Islet of Langerhans (tissue), 1 donor: Measurements from ENCODE around the gene ENPP1.

Experiments used
- FAIRE-seq: peaks from one replicate; lab custom pipeline; 2011; peaks lifted over from hg19 to GRCh38; lab: Jason Lieb, UNC

The ENPP1 gene

GRCh38 chr6:131807644-131808459 lies at the start of gene ENPP1:
ENPP1 (plus strand) TSS chr6:131808020; CDS start chr6:131808036, 16 bp downstream.
- FAIRE-seq, result no peak

GRCh38 chr6:131758920-131759319 lies 48.9 kb upstream of the ENPP1 start:
- no peak for FAIRE-seq

GRCh38 chr6:131761060-131761761 lies 46.6 kb upstream of the ENPP1 start:
- no peak for FAIRE-seq

- no peak for FAIRE-seq
Observed at GRCh38 chr6:131761762-131762067, 46.1 kb upstream of the ENPP1 start.

- no peak for FAIRE-seq
Observed at GRCh38 chr6:131762984-131763383, 44.8 kb upstream of the ENPP1 start.

- FAIRE-seq, result no peak
Observed at GRCh38 chr6:131763749-131764148, 44.1 kb upstream of the ENPP1 start.

- FAIRE-seq, result no peak
Observed at GRCh38 chr6:131764350-131764749, 43.5 kb upstream of the ENPP1 start.

- no peak for FAIRE-seq
Observed at GRCh38 chr6:131765081-131765803, 42.6 kb upstream of the ENPP1 start.

GRCh38 chr6:131765804-131766135 lies 42.0 kb upstream of the ENPP1 start:
- no peak for FAIRE-seq

GRCh38 chr6:131766631-131767030 lies 41.2 kb upstream of the ENPP1 start:
- FAIRE-seq, result no peak

GRCh38 chr6:131768964-131769363 lies 38.9 kb upstream of the ENPP1 start:
- no peak for FAIRE-seq

- FAIRE-seq, result no peak
Observed at GRCh38 chr6:131769385-131770141, 38.3 kb upstream of the ENPP1 start.

- FAIRE-seq, result no peak
Observed at GRCh38 chr6:131770776-131771175, 37.0 kb upstream of the ENPP1 start.

- no peak for FAIRE-seq
Observed at GRCh38 chr6:131773284-131773950, 34.4 kb upstream of the ENPP1 start.

- FAIRE-seq, result no peak
Observed at GRCh38 chr6:131775886-131776285, 31.9 kb upstream of the ENPP1 start.

GRCh38 chr6:131776985-131777384 lies 30.8 kb upstream of the ENPP1 start:
- FAIRE-seq, result no peak

GRCh38 chr6:131778169-131778568 lies 29.7 kb upstream of the ENPP1 start:
- no peak for FAIRE-seq

- no peak for FAIRE-seq
Observed at GRCh38 chr6:131779304-131779703, 28.5 kb upstream of the ENPP1 start.

GRCh38 chr6:131780600-131780999 lies 27.2 kb upstream of the ENPP1 start:
- no peak for FAIRE-seq

GRCh38 chr6:131781687-131782086 lies 26.1 kb upstream of the ENPP1 start:
- no peak for FAIRE-seq

GRCh38 chr6:131782764-131783163 lies 25.1 kb upstream of the ENPP1 start:
- FAIRE-seq, result no peak

- no peak for FAIRE-seq
Observed at GRCh38 chr6:131784561-131784960, 23.3 kb upstream of the ENPP1 start.
